Measurements from ENCODE around the gene THAP4. TPM values are rescaled to one million over a fixed set of nuclear protein-coding genes. Genes with fewer than 3 reads are reported as not detected.

Gene THAP4
- total RNA-seq, 1 experiment from 2014 or later: 88.6 TPM

DNA sequence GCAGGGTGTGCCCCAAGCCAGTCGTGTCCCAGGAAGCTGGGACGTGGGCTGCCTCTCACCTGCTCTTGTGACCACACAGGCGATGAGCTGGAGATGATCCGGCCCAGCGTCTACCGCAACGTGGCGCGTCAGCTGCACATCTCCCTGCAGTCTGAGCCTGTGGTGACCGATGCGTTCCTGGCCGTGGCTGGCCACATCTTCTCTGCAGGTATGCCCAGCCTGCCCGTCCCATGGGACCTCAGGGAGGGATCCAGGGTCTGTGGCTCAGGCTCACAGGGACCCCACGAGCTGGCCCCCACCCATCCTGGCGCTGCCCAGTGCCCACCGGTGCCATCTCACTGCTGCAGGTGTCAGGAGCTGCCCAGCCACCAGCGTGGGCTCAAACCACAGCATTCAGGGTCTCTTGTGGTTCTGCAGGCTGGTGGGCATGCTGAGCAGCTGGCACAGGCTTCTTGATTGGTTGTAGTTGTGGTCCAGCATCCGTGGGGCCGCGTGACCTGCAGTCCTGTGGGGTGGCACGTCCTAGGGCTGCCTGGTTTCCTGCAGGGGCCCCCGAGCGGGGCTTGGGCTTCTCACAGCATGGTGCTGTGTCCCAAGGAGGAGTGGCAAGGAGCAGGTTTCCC lies 74.6 kb downstream of the THAP4 start:
- CTCF ChIA-PET: no interaction called here
- TF ChIP-seq, protein P1, sequence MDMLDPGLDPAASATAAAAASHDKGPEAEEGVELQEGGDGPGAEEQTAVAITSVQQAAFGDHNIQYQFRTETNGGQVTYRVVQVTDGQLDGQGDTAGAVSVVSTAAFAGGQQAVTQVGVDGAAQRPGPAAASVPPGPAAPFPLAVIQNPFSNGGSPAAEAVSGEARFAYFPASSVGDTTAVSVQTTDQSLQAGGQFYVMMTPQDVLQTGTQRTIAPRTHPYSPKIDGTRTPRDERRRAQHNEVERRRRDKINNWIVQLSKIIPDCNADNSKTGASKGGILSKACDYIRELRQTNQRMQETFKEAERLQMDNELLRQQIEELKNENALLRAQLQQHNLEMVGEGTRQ (CRISPR knock-in tag; IDR thresholded peaks at IDR 0.05): no peak
- TF ChIP-seq SP1 (CRISPR knock-in tag; conservative IDR thresholded peaks at IDR 0.05) (no peak), SOX15 (CRISPR knock-in tag; IDR thresholded peaks at IDR 0.05) (no peak)
- TF ChIP-seq, protein P2, sequence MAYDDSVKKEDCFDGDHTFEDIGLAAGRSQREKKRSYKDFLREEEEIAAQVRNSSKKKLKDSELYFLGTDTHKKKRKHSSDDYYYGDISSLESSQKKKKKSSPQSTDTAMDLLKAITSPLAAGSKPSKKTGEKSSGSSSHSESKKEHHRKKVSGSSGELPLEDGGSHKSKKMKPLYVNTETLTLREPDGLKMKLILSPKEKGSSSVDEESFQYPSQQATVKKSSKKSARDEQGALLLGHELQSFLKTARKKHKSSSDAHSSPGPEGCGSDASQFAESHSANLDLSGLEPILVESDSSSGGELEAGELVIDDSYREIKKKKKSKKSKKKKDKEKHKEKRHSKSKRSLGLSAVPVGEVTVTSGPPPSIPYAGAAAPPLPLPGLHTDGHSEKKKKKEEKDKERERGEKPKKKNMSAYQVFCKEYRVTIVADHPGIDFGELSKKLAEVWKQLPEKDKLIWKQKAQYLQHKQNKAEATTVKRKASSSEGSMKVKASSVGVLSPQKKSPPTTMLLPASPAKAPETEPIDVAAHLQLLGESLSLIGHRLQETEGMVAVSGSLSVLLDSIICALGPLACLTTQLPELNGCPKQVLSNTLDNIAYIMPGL (CRISPR knock-in tag; IDR thresholded peaks at IDR 0.05): no peak
- TF ChIP-seq, protein P3, sequence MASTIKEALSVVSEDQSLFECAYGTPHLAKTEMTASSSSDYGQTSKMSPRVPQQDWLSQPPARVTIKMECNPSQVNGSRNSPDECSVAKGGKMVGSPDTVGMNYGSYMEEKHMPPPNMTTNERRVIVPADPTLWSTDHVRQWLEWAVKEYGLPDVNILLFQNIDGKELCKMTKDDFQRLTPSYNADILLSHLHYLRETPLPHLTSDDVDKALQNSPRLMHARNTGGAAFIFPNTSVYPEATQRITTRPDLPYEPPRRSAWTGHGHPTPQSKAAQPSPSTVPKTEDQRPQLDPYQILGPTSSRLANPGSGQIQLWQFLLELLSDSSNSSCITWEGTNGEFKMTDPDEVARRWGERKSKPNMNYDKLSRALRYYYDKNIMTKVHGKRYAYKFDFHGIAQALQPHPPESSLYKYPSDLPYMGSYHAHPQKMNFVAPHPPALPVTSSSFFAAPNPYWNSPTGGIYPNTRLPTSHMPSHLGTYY (CRISPR knock-in tag; IDR thresholded peaks at IDR 0.05): no peak
- no peaks in the 10 kb centered on the region for H3K36me3 Mint-ChIP-seq
- DNase-seq (ENCODE audit: low spot score): no peak
- no peaks in the 10 kb centered on the region for H3K27me3 Mint-ChIP-seq (ENCODE audit: low read depth)
- peaks cover 4% of the 10 kb centered on the region for H3K9me3 Mint-ChIP-seq
- ATAC-seq: no peak
- POLR2A ChIA-PET: no interaction called here
- peaks cover 17% of the 10 kb centered on the region for H3K4me1 Mint-ChIP-seq
- H3K4me3 Mint-ChIP-seq: no peak overlapping the region
- peak overlapping the region; percentile 74; the same call in 1 of the 2 replicates for H3K27ac Mint-ChIP-seq

DNA sequence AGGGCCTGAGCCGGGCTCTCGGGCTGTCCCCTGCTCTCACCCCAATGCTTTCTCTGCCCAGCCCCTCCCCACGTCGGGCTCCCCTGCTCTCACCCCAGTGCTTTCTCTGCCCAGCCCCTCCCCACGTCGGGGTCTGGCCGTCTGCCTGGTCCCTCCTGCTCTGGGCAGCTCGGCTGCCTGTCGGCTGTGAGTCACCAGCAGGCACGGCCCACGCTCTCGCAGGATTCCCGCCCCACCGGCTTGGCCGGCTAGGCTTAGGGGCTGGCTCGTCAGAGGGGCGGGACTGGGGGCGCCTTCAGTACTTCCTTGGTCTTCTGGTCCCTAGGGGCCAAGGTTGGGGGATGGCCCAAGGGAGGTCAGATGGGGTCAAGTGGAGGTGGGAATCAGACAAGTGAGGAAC lies 75.1 kb downstream of the THAP4 start:
- no peak for DNase-seq (ENCODE audit: low spot score)
- POLR2A ChIA-PET: no interaction called here
- peaks cover 2% of the 10 kb centered on the region for H3K36me3 Mint-ChIP-seq

More for the DNA sequence above, 75.1 kb downstream of the THAP4 start:
- Mint-ChIP-seq H3K27ac (peak overlapping the region; percentile 74; the same call in 1 of the 2 replicates), H3K9me3 (peaks cover 8% of the 10 kb centered on the region), H3K4me1 (peaks cover 19% of the 10 kb centered on the region), H3K27me3 (ENCODE audit: low read depth) (peaks cover 2% of the 10 kb centered on the region; the same call in 1 of the 2 replicates), H3K4me3 (no peak overlapping the region)
- CTCF ChIA-PET: no interaction called here
- peak; percentile 5; the same call in 1 of the 2 replicates for ATAC-seq
- no peak for TF ChIP-seq ZNF423 (CRISPR knock-in tag; IDR thresholded peaks at IDR 0.05)
- TF ChIP-seq FOXP1 (CRISPR knock-in tag; IDR thresholded peaks at IDR 0.05; ENCODE audit: borderline replicate concordance): no peak
- TF ChIP-seq CREB1 (CRISPR knock-in tag; IDR thresholded peaks at IDR 0.05): no peak
- no peak for TF ChIP-seq NR3C1 (CRISPR knock-in tag; conservative IDR thresholded peaks at IDR 0.05; ENCODE audit: low read depth)
- TF ChIP-seq, protein P4, sequence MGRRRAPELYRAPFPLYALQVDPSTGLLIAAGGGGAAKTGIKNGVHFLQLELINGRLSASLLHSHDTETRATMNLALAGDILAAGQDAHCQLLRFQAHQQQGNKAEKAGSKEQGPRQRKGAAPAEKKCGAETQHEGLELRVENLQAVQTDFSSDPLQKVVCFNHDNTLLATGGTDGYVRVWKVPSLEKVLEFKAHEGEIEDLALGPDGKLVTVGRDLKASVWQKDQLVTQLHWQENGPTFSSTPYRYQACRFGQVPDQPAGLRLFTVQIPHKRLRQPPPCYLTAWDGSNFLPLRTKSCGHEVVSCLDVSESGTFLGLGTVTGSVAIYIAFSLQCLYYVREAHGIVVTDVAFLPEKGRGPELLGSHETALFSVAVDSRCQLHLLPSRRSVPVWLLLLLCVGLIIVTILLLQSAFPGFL (CRISPR knock-in tag; IDR thresholded peaks at IDR 0.05; ENCODE audit: borderline replicate concordance): no peak
- TF ChIP-seq ATF1 (CRISPR knock-in tag; IDR thresholded peaks at IDR 0.05): no peak
- TF ChIP-seq NR2C2 (CRISPR knock-in tag; IDR thresholded peaks at IDR 0.05): no peak
- TF ChIP-seq GRHL2 (CRISPR knock-in tag; IDR thresholded peaks at IDR 0.05; ENCODE audit: insufficient replicate concordance, severe bottlenecking): no peak
- TF ChIP-seq, protein P5, sequence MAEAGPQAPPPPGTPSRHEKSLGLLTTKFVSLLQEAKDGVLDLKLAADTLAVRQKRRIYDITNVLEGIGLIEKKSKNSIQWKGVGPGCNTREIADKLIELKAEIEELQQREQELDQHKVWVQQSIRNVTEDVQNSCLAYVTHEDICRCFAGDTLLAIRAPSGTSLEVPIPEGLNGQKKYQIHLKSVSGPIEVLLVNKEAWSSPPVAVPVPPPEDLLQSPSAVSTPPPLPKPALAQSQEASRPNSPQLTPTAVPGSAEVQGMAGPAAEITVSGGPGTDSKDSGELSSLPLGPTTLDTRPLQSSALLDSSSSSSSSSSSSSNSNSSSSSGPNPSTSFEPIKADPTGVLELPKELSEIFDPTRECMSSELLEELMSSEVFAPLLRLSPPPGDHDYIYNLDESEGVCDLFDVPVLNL (CRISPR knock-in tag; IDR thresholded peaks at IDR 0.05; ENCODE audit: borderline replicate concordance, low read depth): no peak
- TF ChIP-seq, protein P6, sequence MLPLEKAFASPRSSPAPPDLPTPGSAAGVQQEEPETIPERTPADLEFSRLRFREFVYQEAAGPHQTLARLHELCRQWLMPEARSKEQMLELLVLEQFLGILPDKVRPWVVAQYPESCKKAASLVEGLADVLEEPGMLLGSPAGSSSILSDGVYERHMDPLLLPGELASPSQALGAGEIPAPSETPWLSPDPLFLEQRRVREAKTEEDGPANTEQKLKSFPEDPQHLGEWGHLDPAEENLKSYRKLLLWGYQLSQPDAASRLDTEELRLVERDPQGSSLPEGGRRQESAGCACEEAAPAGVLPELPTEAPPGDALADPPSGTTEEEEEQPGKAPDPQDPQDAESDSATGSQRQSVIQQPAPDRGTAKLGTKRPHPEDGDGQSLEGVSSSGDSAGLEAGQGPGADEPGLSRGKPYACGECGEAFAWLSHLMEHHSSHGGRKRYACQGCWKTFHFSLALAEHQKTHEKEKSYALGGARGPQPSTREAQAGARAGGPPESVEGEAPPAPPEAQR (CRISPR knock-in tag; IDR thresholded peaks at IDR 0.05): no peak
- no peak for TF ChIP-seq EMX1 (CRISPR knock-in tag; IDR thresholded peaks at IDR 0.05)
- no peak for TF ChIP-seq GABPB1 (CRISPR knock-in tag; IDR thresholded peaks at IDR 0.05)
- no peak for TF ChIP-seq CBFB (CRISPR knock-in tag; IDR thresholded peaks at IDR 0.05; ENCODE audit: low read depth)
- TF ChIP-seq, protein P7, sequence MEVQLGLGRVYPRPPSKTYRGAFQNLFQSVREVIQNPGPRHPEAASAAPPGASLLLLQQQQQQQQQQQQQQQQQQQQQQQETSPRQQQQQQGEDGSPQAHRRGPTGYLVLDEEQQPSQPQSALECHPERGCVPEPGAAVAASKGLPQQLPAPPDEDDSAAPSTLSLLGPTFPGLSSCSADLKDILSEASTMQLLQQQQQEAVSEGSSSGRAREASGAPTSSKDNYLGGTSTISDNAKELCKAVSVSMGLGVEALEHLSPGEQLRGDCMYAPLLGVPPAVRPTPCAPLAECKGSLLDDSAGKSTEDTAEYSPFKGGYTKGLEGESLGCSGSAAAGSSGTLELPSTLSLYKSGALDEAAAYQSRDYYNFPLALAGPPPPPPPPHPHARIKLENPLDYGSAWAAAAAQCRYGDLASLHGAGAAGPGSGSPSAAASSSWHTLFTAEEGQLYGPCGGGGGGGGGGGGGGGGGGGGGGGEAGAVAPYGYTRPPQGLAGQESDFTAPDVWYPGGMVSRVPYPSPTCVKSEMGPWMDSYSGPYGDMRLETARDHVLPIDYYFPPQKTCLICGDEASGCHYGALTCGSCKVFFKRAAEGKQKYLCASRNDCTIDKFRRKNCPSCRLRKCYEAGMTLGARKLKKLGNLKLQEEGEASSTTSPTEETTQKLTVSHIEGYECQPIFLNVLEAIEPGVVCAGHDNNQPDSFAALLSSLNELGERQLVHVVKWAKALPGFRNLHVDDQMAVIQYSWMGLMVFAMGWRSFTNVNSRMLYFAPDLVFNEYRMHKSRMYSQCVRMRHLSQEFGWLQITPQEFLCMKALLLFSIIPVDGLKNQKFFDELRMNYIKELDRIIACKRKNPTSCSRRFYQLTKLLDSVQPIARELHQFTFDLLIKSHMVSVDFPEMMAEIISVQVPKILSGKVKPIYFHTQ (CRISPR knock-in tag; IDR thresholded peaks at IDR 0.05): no peak

All from WTC11 (cell line).